Right atrium auricular region (tissue), 2 donors: ENCODE data around the gene ITGBL1. TPM values are rescaled to one million over a fixed set of nuclear protein-coding genes. Genes with fewer than 3 reads are reported as not detected.

Experiments
- DNase-seq: peaks from one replicate; pipeline ENCODE4 v3.0.0-alpha.2; 2019; ENCODE audit warnings: low spot score
- H3K27ac ChIP-seq, 2 donors: fragments of 200-600 bp; sonication (generic); 1 replicate in 1 of 2; 2 replicates in 1 of 2; pipeline ENCODE4 v1.5.1; 2016 to 2019
- H3K27me3 ChIP-seq, 2 donors: fragments of 200-600 bp; sonication (generic); one replicate each; pipeline versions ENCODE4 v1.5.1 to v1.6.0; 2017 to 2019
- H3K36me3 ChIP-seq: fragments of 200-600 bp; sonication (generic); one replicate; pipeline ENCODE4 v1.5.1; 2016
- H3K4me1 ChIP-seq, 2 donors: fragments of 200-600 bp; sonication (generic); one replicate each; pipeline versions ENCODE4 v1.5.1 to v1.6.0; 2017 to 2019
- H3K4me3 ChIP-seq, 2 donors: fragments of 200-600 bp; sonication (generic); 1 replicate in 1 of 2; 2 replicates in 1 of 2; pipeline ENCODE4 v1.5.1; 2017 to 2019; ENCODE audit warnings: mild to moderate bottlenecking in 1 of 2, moderate library complexity in 1 of 2
- H3K9me3 ChIP-seq, 2 donors: fragments of 200-600 bp; sonication (generic); one replicate each; pipeline ENCODE4 v1.5.1; 2019
- CTCF ChIP-seq, 2 donors: fragments of 200-600 bp; sonication (generic); IDR thresholded peaks; one replicate each; pipeline ENCODE4 v1.5.1; 2019; ENCODE audit warnings: antibody characterized with exemption in 2 of 2
- total RNA-seq, 2 donors: library from RNA; depleted of rRNA; stranded (reverse); fragments of >200 nt; gene quantifications; one replicate each; pipeline ENCODE4 v1.1.0, GENCODE V29; 2016

The ITGBL1 gene
- total RNA-seq, 2 donors from 2014 or later: 2.4 to 5.4 TPM

- no peaks in the 10 kb centered on the region for H3K27me3 ChIP-seq
- no peak overlapping the region for H3K4me3 ChIP-seq
- no peaks in the 10 kb centered on the region for H3K9me3 ChIP-seq
- no peaks in the 10 kb centered on the region for H3K4me1 ChIP-seq
- no peaks in the 10 kb centered on the region for H3K36me3 ChIP-seq
- no peak for TF ChIP-seq CTCF (IDR thresholded peaks at IDR 0.05)
- H3K27ac ChIP-seq: no peak overlapping the region
- no peak for DNase-seq
Measured at GRCh38 chr13:101499406-101499805, 46.9 kb downstream of the ITGBL1 start.

GRCh38 chr13:101502618-101503017 is 50.1 kb downstream of the ITGBL1 start:
- TF ChIP-seq CTCF (IDR thresholded peaks at IDR 0.05): no peak
- Histone ChIP-seq H3K27ac (no peak overlapping the region), H3K36me3 (no peaks in the 10 kb centered on the region), H3K9me3 (no peaks in the 10 kb centered on the region), H3K27me3 (no peaks in the 10 kb centered on the region), H3K4me3 (no peak overlapping the region), H3K4me1 (no peaks in the 10 kb centered on the region)
- DNase-seq: no peak

- Histone ChIP-seq H3K4me1 (no peaks in the 10 kb centered on the region), H3K27ac (no peak overlapping the region), H3K27me3 (no peaks in the 10 kb centered on the region), H3K9me3 (peaks cover 0 to 10% of the 10 kb centered on the region in 2 donors), H3K4me3 (no peak overlapping the region), H3K36me3 (no peaks in the 10 kb centered on the region)
- no peak for DNase-seq
- no peak for TF ChIP-seq CTCF (IDR thresholded peaks at IDR 0.05)
Measured at GRCh38 chr13:101511161-101511560, 58.7 kb downstream of the ITGBL1 start.

- Histone ChIP-seq H3K27me3 (no peaks in the 10 kb centered on the region), H3K9me3 (peaks cover 0 to 10% of the 10 kb centered on the region in 2 donors), H3K36me3 (no peaks in the 10 kb centered on the region), H3K27ac (no peak overlapping the region), H3K4me1 (no peaks in the 10 kb centered on the region), H3K4me3 (no peak overlapping the region)
- no peak for DNase-seq
- TF ChIP-seq CTCF (IDR thresholded peaks at IDR 0.05): no peak
Measured at GRCh38 chr13:101511766-101512165, 59.3 kb downstream of the ITGBL1 start.

GRCh38 chr13:101512650-101513049 is 60.2 kb downstream of the ITGBL1 start:
- DNase-seq: no peak
- Histone ChIP-seq H3K4me1 (no peaks in the 10 kb centered on the region), H3K27me3 (no peaks in the 10 kb centered on the region), H3K36me3 (no peaks in the 10 kb centered on the region), H3K4me3 (no peak overlapping the region), H3K27ac (no peak overlapping the region), H3K9me3 (peaks cover 0 to 10% of the 10 kb centered on the region in 2 donors)
- TF ChIP-seq CTCF (IDR thresholded peaks at IDR 0.05): no peak

GRCh38 chr13:101514100-101514499 is 61.6 kb downstream of the ITGBL1 start:
- no peak for TF ChIP-seq CTCF (IDR thresholded peaks at IDR 0.05)

More at GRCh38 chr13:101514100-101514499, 61.6 kb downstream of the ITGBL1 start:
- H3K36me3 ChIP-seq: no peaks in the 10 kb centered on the region
- H3K4me1 ChIP-seq: no peaks in the 10 kb centered on the region
- no peak for DNase-seq
- H3K27me3 ChIP-seq: no peaks in the 10 kb centered on the region
- peaks cover 0 to 10% of the 10 kb centered on the region in 2 donors for H3K9me3 ChIP-seq
- no peak overlapping the region for H3K27ac ChIP-seq
- H3K4me3 ChIP-seq: no peak overlapping the region
